HL-60/S4 (cell line): ENCODE measurements around the gene PSMC4.

Experiments used
- in situ Hi-C: fragments of 300-500 bp; cut with MboI; formaldehyde crosslinking; loops from 2 replicates; pipeline ENCODE4 v1.14.3; 2022; ENCODE audit warnings: low sequenced_read_pairs

PSMC4 gene

GRCh38 chr19:39970675-39971379, at the start of gene PSMC4:
Gene PSMC4, plus strand, starts transcription at chr19:39971165. Its CDS starts 38 bp downstream, at chr19:39971203.
- in situ Hi-C loops, result no loop called here

GRCh38 chr19:39923862-39924261, 47.1 kb upstream of the PSMC4 start:
- in situ Hi-C loops, result no loop called here

GRCh38 chr19:39924389-39924788, 46.6 kb upstream of the PSMC4 start:
- in situ Hi-C loops, result no loop called here

- in situ Hi-C loops, result no loop called here
Measured at GRCh38 chr19:39924952-39925351, 46.0 kb upstream of the PSMC4 start.

- in situ Hi-C loops, result no loop called here
Measured at GRCh38 chr19:39926170-39926760, 44.7 kb upstream of the PSMC4 start.

- in situ Hi-C loops, result no loop called here
Measured at GRCh38 chr19:39927076-39927475, 43.9 kb upstream of the PSMC4 start.

- in situ Hi-C loops, result no loop called here
Measured at GRCh38 chr19:39927524-39928356, 43.2 kb upstream of the PSMC4 start.

- in situ Hi-C loops, result no loop called here
Measured at GRCh38 chr19:39928357-39928725, 42.6 kb upstream of the PSMC4 start.

GRCh38 chr19:39929750-39930149, 41.2 kb upstream of the PSMC4 start:
- in situ Hi-C loops, result no loop called here

GRCh38 chr19:39934584-39935363, 36.2 kb upstream of the PSMC4 start, which contains the start of gene FCGBP:
Gene FCGBP, minus strand, starts transcription at chr19:39934634.
- in situ Hi-C loops, result no loop called here

GRCh38 chr19:39935364-39935661, 35.7 kb upstream of the PSMC4 start:
- in situ Hi-C loops, result no loop called here

- in situ Hi-C loops, result no loop called here
Measured at GRCh38 chr19:39936020-39936419, 34.9 kb upstream of the PSMC4 start.

GRCh38 chr19:39936622-39937021, 34.3 kb upstream of the PSMC4 start:
- in situ Hi-C loops, result no loop called here

- in situ Hi-C loops, result no loop called here
Measured at GRCh38 chr19:39937094-39937720, 33.8 kb upstream of the PSMC4 start.

- in situ Hi-C loops, result no loop called here
Measured at GRCh38 chr19:39937787-39938186, 33.2 kb upstream of the PSMC4 start.

GRCh38 chr19:39939556-39939955, 31.4 kb upstream of the PSMC4 start:
- in situ Hi-C loops, result no loop called here

- in situ Hi-C loops, result no loop called here
Measured at GRCh38 chr19:39940221-39940833, 30.6 kb upstream of the PSMC4 start.

- in situ Hi-C loops, result no loop called here
Measured at GRCh38 chr19:39941151-39941550, 29.8 kb upstream of the PSMC4 start.

- in situ Hi-C loops, result no loop called here
Measured at GRCh38 chr19:39941615-39942365, 29.2 kb upstream of the PSMC4 start.

- in situ Hi-C loops, result no loop called here
Measured at GRCh38 chr19:39942366-39942730, 28.6 kb upstream of the PSMC4 start.
